HG03103 (cell line): ENCODE results near the gene RGS6.
"Not testable (repeated sequence)": the region's sequence is repeated elsewhere in the genome, so short reads cannot be mapped to it uniquely, and the experiment has no call there.

ENCODE experiments used
- ATAC-seq: cut with Tn5 transposase; IDR thresholded peaks from one replicate; pipeline ENCODE4 v1.9.1; 2021; ENCODE audit warnings: low read depth; ENCODE audit not compliant: unreplicated experiment

RGS6 gene

GRCh38 chr14:71932229-71932981 is at the start of gene RGS6:
Gene RGS6, plus strand, starts transcription at chr14:71932429.
- ATAC-seq = peak; percentile 60

DNA sequence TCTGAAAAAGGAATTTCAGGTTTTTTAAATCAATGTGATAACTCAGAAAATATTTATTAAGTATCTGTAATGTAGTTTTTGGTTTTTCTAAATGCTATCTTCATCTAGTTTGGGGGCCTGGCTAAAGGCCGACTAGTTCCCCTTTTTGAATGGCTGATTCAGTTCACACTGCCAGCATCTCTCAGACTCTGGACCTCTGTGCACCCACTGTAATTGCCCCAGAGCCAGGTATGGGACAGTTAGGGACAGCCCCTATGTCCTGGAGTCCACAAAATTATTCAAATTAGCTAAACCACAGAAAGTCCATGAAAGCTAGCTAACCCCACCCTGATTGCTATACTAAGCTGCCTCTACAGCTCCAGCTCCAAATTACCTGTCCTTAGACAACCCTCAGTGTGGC is 49.1 kb upstream of the RGS6 start:
- no peak for ATAC-seq

DNA sequence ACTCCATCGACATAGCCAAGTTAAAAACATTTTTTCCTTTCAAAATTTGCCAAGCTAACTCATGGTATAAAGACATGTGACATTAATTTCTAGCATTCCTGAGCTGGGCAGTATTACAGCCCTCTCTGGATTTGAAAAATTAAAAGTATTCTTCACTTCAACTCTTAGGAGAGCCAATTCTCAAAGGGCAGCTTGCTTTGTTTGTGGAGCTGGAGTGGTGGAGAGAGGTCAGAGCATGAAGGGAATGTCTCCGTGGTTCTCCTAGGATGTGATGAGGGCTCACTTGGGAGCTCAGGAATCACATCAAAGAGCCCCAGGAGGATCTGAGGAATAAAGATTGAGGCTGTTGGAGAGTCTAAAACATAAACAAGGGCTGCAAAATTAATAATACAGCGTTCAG is 46.9 kb upstream of the RGS6 start:
- ATAC-seq = no peak

- not testable (repeated sequence) for ATAC-seq
These were observed 44.4 kb upstream of the RGS6 start for GRCh38 chr14:71887802-71888201.

DNA sequence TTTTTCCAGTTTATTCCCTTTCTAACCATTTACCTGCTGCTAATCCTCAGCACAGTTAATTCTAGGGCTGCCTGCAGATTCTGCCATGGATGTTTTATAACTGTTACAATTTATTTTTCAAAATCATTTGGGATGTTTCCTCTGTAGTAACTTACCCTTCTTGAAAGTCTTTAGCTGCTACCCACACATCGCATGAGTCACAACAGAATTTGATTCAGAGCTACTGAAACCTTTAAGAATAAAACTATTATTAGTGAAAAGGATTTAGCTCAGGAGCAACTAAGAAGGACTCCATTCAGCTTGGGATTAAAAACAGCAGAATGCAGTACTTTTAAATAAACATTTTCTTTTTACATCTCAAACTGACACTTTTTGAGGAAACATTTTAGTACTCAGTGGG is 41.7 kb upstream of the RGS6 start:
- ATAC-seq = no peak

DNA sequence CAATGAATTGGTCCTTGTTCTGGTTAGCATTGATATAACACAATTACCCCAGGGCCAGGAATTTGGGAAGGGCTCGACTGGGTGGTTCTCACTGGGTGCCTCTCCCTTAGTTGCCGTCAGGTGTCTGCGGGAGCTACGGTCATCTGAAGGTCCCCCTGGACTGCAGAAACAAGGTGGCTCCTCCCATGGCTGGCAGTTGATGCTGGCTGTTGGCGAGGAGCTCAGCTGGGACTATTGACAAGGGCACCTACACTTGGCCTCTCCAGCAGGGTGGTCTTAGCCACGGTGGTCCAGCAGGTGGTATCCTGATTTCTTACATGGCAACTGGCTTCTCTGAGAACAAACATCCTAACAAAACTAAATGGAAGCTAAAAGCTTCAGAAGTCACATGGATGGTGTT is 41.0 kb upstream of the RGS6 start:
- ATAC-seq = no peak

DNA sequence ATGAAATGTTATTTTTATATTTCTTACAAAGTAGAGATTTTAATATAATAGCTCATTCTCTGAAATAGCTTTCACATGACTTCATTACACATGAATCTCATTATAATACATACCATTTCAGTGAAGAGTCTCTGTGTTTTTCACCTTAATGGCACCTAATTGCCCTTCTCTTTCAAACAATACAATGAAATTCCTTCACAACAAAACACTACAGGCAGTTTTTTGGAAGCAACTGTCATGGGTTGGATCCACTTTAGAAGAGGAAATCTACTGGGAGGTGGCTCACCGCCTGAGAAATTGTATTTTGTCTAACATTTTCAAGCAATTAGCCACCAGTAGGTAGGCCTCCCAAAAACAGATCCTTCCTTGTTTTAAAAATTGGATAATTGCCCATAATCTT is 40.3 kb upstream of the RGS6 start:
- no peak for ATAC-seq

GRCh38 chr14:71905031-71905430 is 27.2 kb upstream of the RGS6 start:
- ATAC-seq = no peak

DNA sequence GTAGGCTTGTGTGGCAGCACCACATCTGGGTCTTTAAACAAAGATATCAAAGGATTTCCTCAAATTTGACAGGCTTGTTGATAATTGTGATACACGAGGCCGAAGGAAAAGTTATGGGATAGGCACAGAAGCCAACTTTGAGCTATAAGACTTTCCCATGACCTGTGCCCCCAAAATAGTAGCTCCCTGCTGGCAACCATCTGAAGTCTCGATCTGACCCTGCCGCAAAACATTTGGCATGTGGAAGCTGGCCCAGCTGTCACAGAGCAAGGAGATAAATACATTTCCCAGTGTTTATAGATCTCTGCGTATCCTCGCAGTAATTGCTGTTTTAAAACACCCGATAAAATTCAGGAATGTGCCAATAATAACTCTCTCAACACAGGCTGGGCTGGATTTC is 26.4 kb upstream of the RGS6 start:
- ATAC-seq = no peak

DNA sequence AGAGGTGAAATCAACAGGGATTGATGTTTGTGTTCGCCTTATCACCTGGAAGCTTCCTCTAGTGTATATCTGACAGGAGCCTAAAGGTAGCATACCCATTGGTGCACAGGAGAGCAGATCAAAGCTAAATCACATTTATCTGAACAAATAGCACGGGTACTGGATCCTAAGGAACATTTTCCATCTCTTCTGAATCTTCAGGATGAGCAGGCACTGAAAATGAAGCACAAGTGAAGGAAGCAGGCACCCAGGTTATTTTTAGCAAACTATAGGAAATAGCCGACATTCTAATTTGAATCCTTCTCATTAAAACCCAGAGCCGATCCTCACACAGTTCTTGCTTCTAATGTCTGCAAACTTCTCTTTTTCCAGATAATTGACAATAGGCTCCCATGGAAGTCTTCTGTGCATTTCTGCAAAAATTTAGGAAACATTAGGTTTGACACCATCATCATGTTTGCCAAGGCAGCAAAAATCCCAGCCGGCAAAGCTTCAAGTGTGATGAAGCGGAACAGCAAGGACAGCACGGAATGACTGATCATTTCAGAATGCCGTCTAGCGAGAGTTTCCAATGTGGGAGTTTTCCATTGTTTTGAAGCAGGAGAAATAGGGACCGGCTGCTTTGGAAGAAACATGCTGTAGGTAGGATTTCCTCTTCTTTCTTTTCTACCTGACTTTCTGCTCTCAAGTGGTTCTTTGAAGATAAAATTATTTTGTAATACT is 24.3 kb upstream of the RGS6 start:
- no peak for ATAC-seq

- ATAC-seq = no peak
These were observed 20.6 kb upstream of the RGS6 start for GRCh38 chr14:71911669-71912068.

GRCh38 chr14:71913342-71913741 is 18.9 kb upstream of the RGS6 start:
- ATAC-seq = no peak

DNA sequence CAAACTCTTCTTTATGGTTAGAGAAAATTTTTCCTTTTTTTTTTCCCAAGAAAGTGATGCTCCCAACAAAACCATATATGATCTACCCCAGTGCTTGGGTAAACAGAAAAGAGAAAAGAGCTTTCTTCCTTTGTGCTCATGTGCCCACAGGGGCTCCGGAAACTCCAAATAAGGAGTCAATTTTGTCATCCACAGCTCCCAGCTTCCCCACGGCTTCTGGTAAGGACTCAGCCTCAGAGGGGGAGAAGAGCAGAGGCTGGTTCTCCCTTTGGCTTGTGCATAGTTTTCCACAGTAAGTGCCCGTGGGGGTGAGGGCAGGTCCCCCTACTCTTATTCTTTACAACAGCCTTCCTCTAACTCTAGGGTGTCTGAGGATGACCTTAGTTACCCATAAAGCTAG is 13.3 kb upstream of the RGS6 start:
- no peak for ATAC-seq

GRCh38 chr14:71923513-71923912 is 8.7 kb upstream of the RGS6 start:
- ATAC-seq = no peak

- ATAC-seq = no peak
These were observed 569 bp upstream of the RGS6 start for GRCh38 chr14:71931492-71932228.

DNA sequence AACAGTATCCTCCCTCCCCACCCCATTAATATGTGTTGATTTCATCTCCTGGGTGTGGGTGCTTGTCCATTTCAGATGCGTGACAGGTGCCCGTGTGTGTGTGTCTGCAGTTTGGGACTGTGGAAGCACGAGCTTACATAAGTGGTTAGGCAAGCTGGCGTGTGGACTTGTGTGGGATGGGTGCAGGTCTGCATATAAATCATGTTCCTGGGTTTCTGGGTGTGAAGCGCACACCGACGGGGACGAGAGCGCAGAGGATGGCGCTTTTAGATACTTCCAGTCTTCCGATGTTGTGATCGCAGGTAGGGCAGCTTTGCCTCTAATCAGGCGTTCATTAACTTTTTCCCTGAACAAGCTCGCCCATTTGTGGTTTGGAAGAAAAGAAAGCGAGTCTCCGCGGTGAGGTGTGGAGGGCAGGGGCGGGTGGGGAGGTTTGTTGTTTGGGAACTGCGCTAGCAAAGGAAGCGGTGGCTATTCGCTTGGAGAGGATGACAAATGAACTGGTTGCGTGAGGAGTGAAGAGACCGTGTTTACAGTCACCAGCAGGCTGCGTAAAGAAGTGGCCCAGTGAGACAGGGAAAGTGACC is 865 bp downstream of the RGS6 start:
- no peak for ATAC-seq

- not testable (repeated sequence) for ATAC-seq
These were observed 6.0 kb downstream of the RGS6 start for GRCh38 chr14:71938273-71938672.

DNA sequence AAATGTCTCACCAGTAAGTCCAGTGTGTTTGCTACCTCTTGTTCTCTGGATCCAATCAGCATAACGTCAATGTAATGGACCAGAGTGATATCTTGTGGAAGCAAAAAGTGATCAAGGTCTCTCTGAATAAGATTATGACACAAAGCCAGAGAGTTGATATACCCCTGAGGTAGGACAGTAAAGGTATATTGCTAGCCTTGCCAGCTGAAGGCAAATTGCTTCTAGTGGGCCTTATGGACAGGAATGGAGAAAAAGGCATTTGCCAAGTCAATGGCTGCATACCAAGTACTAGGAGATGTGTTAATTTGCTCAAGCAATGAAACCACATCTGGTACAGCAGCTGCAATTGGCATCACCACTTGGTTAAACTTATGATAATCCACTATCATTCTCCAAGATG is 7.1 kb downstream of the RGS6 start:
- ATAC-seq = not testable (repeated sequence)

DNA sequence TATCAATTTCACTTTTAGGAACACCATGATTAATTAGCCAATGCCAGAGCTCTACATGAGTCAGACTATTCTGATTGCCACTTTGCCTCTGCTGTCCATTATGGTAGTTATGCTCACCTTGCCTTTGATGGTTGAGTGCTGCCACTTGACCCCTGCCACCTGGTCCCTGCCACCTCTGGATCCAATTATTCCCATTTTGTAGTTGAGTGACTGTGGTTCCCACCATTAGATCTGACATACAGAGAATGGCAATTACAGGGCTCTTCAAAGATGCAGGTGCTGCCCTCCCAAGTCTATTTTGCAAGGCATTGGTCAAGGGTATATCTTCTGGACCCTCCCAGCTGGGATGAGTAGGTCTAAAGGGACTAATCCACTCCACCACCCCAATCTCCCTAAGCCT is 8.3 kb downstream of the RGS6 start:
- ATAC-seq = not testable (repeated sequence)

DNA sequence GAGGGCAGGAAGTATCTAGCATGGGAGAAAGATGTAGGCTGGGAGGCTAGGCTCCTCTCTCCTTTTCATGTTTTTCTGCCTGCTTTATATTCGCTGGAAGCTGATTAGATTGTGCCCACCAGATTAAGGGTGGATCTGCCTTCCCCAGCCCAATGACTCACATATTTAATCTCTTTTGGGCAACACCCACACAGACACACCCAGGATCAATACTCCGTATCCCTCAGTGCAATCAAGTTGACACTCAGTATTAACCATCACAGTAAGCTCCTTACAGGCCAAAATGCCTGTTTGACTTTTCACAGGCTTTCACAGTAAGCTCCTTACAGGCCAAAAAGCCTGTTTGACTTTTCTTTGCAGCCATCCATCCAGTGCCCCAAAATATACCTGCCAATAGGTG is 9.4 kb downstream of the RGS6 start:
- ATAC-seq = not testable (repeated sequence)
